ENCODE data around the gene RUFY4. TPM values are rescaled to one million over a fixed set of nuclear protein-coding genes. Genes with fewer than 3 reads are reported as not detected.

The RUFY4 gene
- total and polyA plus RNA-seq, 4 experiments from 2014 or later = 0.16 to 0.81 (median 0.30) TPM; not detected in 1

DNA sequence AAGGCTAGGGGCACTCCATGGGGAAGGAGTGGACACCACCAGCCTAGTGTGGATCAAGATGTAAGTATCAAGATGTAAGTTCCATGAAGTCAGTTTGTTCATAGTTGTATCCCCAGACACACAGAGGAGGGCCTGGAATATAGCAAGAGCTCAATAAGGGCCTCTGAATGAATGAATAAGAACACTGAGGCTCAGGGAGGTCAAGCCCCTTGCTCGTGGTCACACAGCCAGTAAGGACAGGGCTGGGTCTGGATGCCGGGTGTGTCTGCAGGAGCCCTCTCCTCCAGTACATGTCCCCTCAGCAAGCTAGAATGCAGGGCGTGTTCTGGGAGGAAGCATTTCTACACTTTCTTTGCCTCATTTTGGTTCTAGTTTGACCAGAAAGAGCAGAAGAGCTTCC lies 2.9 kb downstream of the RUFY4 start:
- Histone ChIP-seq H3K9me3 (ENCODE audit: control insufficient read depth in 1 of 2, low read length in 2 of 2) (no peaks in the 10 kb centered on the region), H3K27ac (ENCODE audit: low read depth, low read length) (no peak overlapping the region), H3K36me3 (ENCODE audit: insufficient read depth, low read length) (no peaks in the 10 kb centered on the region), H3K4me1 (ENCODE audit: insufficient read depth, low read length) (peaks cover 9% of the 10 kb centered on the region), H3K4me3 (ENCODE audit: low read length in 2 of 2) (no peak overlapping the region), H3K27me3 (ENCODE audit: insufficient read depth, low read length) (no peaks in the 10 kb centered on the region)
- H3K4me1 Mint-ChIP-seq = peaks cover 3 to 11% (median 7%) of the 10 kb centered on the region in 4 donors
- intact Hi-C loops (cut with micrococcal nuclease) = no loop called here
- ChIA-PET CTCF (ENCODE audit: partially characterized antibody) (interaction anchor here (1.2 to 1.6 kb wide), 2 partner anchors 281 to 286 kb away, joined by 3 read pairs; no protein-coding TSS in a partner anchor), POLR2A (ENCODE audit: partially characterized antibody) (no interaction called here)
- no peak overlapping the region for H3K4me3 Mint-ChIP-seq
- H3K9me3 Mint-ChIP-seq = no peaks in the 10 kb centered on the region
- H3K36me3 Mint-ChIP-seq = no peaks in the 10 kb centered on the region
- no peak for DNase-seq
- peaks cover 2 to 17% of the 10 kb centered on the region in 2 donors for H3K27me3 Mint-ChIP-seq
- H3K27ac Mint-ChIP-seq = no peak overlapping the region

- no peaks in the 10 kb centered on the region for H3K9me3 Mint-ChIP-seq
- DNase-seq = no peak
- H3K4me1 ChIP-seq (ENCODE audit: insufficient read depth, low read length) = peaks cover 9% of the 10 kb centered on the region
- H3K4me3 ChIP-seq (ENCODE audit: low read length in 2 of 2) = no peak overlapping the region
- H3K27ac ChIP-seq (ENCODE audit: low read depth, low read length) = no peak overlapping the region
- intact Hi-C loops (cut with micrococcal nuclease) = no loop called here
- peaks cover 3 to 11% (median 7%) of the 10 kb centered on the region in 4 donors for H3K4me1 Mint-ChIP-seq
- no peaks in the 10 kb centered on the region for H3K36me3 Mint-ChIP-seq
- no peaks in the 10 kb centered on the region for H3K36me3 ChIP-seq (ENCODE audit: insufficient read depth, low read length)
- peaks cover 1 to 13% of the 10 kb centered on the region in 2 donors for H3K27me3 Mint-ChIP-seq
- no peak overlapping the region for H3K27ac Mint-ChIP-seq
- no peaks in the 10 kb centered on the region for H3K27me3 ChIP-seq (ENCODE audit: insufficient read depth, low read length)
- no peaks in the 10 kb centered on the region for H3K9me3 ChIP-seq (ENCODE audit: control insufficient read depth in 1 of 2, low read length in 2 of 2)
- ChIA-PET POLR2A (ENCODE audit: partially characterized antibody) (no interaction called here), CTCF (ENCODE audit: partially characterized antibody) (interaction anchor here (1.2 kb wide), 1 partner anchor 287 kb away, joined by 3 read pairs; no protein-coding TSS in a partner anchor)
- no peak overlapping the region for H3K4me3 Mint-ChIP-seq
Measured at GRCh38 chr2:218072478-218073024, 3.5 kb downstream of the RUFY4 start.

GRCh38 chr2:218073185-218073584 lies 4.1 kb downstream of the RUFY4 start:
- Histone ChIP-seq H3K27ac (ENCODE audit: low read depth, low read length) (no peak overlapping the region), H3K9me3 (ENCODE audit: control insufficient read depth in 1 of 2, low read length in 2 of 2) (no peaks in the 10 kb centered on the region), H3K4me3 (ENCODE audit: low read length in 2 of 2) (no peak overlapping the region), H3K4me1 (ENCODE audit: insufficient read depth, low read length) (peaks cover 9% of the 10 kb centered on the region), H3K27me3 (ENCODE audit: insufficient read depth, low read length) (no peaks in the 10 kb centered on the region), H3K36me3 (ENCODE audit: insufficient read depth, low read length) (no peaks in the 10 kb centered on the region)
- POLR2A ChIA-PET (ENCODE audit: partially characterized antibody) = no interaction called here
- Mint-ChIP-seq H3K4me3 (no peak overlapping the region), H3K27me3 (peaks cover 0 to 10% of the 10 kb centered on the region in 2 donors), H3K27ac (no peak overlapping the region), H3K4me1 (peaks cover 3 to 11% (median 7%) of the 10 kb centered on the region in 4 donors), H3K36me3 (no peaks in the 10 kb centered on the region), H3K9me3 (no peaks in the 10 kb centered on the region)
- intact Hi-C loops (cut with micrococcal nuclease) = no loop called here
- CTCF ChIA-PET (ENCODE audit: partially characterized antibody) = interaction anchor here (1.9 kb wide), 1 partner anchor 10 kb away, joined by 10 read pairs; no protein-coding TSS in a partner anchor
- DNase-seq = no peak

DNA sequence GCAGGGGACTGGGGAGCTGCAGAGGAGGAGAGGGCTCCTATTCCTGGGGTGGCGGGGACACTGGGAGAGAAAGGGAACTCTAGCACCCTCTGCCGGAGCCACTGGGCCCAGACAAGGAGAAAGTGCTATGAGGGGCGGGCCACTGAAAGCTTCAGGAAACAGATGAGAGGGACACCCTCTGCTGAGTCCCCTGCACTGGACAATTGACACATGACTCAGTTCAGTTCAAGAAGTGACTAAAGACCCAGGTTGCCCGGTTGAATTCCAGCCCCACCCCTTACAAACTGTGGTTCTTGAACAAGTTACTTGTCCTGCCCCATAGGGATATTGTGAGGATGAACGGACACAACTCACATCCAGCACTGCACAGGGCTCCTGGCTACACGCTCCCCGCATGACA lies 5.0 kb downstream of the RUFY4 start:
- H3K27me3 ChIP-seq (ENCODE audit: insufficient read depth, low read length) = no peaks in the 10 kb centered on the region
- no peaks in the 10 kb centered on the region for H3K9me3 ChIP-seq (ENCODE audit: control insufficient read depth in 1 of 2, low read length in 2 of 2)
- H3K4me1 ChIP-seq (ENCODE audit: insufficient read depth, low read length) = peaks cover 5% of the 10 kb centered on the region
- H3K27me3 Mint-ChIP-seq = peaks cover 0 to 8% of the 10 kb centered on the region in 2 donors
- H3K27ac ChIP-seq (ENCODE audit: low read depth, low read length) = no peak overlapping the region
- ChIA-PET POLR2A (ENCODE audit: partially characterized antibody) (no interaction called here), CTCF (ENCODE audit: partially characterized antibody) (interaction anchor here (1.9 kb wide), 1 partner anchor 10 kb away, joined by 10 read pairs; no protein-coding TSS in a partner anchor)
- peak overlapping the region in 1 of 7 donors; percentile 62 for H3K27ac Mint-ChIP-seq
- no peaks in the 10 kb centered on the region for H3K36me3 ChIP-seq (ENCODE audit: insufficient read depth, low read length)
- no peaks in the 10 kb centered on the region for H3K9me3 Mint-ChIP-seq
- intact Hi-C loops (cut with micrococcal nuclease) = no loop called here
- DNase-seq = no peak
- H3K4me1 Mint-ChIP-seq = peaks cover 0 to 4% (median 2%) of the 10 kb centered on the region in 4 donors
- H3K4me3 ChIP-seq (ENCODE audit: low read length in 2 of 2) = no peak overlapping the region
- H3K4me3 Mint-ChIP-seq = no peak overlapping the region
- no peaks in the 10 kb centered on the region for H3K36me3 Mint-ChIP-seq

GRCh38 chr2:218075975-218076811 lies 7.1 kb downstream of the RUFY4 start:
- Mint-ChIP-seq H3K36me3 (no peaks in the 10 kb centered on the region), H3K4me3 (no peak overlapping the region), H3K27ac (no peak overlapping the region), H3K4me1 (no peaks in the 10 kb centered on the region), H3K9me3 (no peaks in the 10 kb centered on the region), H3K27me3 (peaks cover 0 to 8% of the 10 kb centered on the region in 2 donors)
- no peak for DNase-seq
- intact Hi-C loops (cut with micrococcal nuclease) = no loop called here
- H3K9me3 ChIP-seq (ENCODE audit: control insufficient read depth in 1 of 2, low read length in 2 of 2) = no peaks in the 10 kb centered on the region
- no peaks in the 10 kb centered on the region for H3K27me3 ChIP-seq (ENCODE audit: insufficient read depth, low read length)
- no peak overlapping the region for H3K4me3 ChIP-seq (ENCODE audit: low read length in 2 of 2)
- H3K4me1 ChIP-seq (ENCODE audit: insufficient read depth, low read length) = peaks cover 5% of the 10 kb centered on the region
- ChIA-PET POLR2A (ENCODE audit: partially characterized antibody) (no interaction called here), CTCF (ENCODE audit: partially characterized antibody) (no interaction called here)
- H3K36me3 ChIP-seq (ENCODE audit: insufficient read depth, low read length) = no peaks in the 10 kb centered on the region
- H3K27ac ChIP-seq (ENCODE audit: low read depth, low read length) = no peak overlapping the region

DNA sequence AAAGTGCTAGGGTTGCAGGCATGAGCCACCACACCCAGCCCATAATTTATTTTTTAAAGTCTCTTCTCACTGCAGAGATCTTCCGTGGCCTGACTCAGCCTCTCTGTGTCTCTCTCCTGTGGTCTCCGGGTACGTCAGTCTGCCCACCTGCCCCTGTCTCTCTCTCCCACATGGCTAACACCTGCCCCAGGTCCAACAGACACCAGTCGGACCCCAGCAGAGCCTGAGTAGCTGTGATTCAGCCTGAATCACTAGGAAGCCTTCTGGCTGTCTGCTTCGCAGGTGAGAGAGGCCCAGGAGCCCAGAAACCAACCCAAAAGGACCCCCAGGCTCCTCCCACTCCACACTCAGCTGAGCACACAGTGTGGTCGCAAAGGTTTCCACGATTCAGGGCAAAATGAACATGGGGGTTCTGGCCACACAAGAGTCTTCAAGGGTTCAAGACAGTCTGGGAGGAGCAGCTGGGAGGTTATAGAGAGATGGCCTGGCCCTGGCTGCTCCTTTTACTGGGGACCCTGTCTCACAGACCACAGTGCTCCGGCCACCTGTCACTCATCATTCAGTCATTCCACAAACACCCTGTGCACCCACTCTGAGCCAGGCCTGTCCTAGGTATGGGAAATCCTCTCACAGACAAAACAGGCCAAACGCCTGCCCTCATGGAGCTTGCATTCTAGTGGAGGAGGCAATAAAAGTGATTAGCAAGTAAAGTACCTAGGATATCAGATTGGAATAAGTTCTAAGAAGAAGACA lies 8.6 kb downstream of the RUFY4 start:
- POLR2A ChIA-PET (ENCODE audit: partially characterized antibody) = no interaction called here
- H3K9me3 Mint-ChIP-seq = peaks cover 0 to 2% (median 0%) of the 10 kb centered on the region in 8 donors
- H3K4me3 Mint-ChIP-seq = no peak overlapping the region
- Histone ChIP-seq H3K4me1 (ENCODE audit: insufficient read depth, low read length) (peaks cover 5% of the 10 kb centered on the region), H3K4me3 (ENCODE audit: low read length in 2 of 2) (no peak overlapping the region), H3K36me3 (ENCODE audit: insufficient read depth, low read length) (no peaks in the 10 kb centered on the region), H3K27me3 (ENCODE audit: insufficient read depth, low read length) (no peaks in the 10 kb centered on the region), H3K27ac (ENCODE audit: low read depth, low read length) (no peak overlapping the region), H3K9me3 (ENCODE audit: control insufficient read depth in 1 of 2, low read length in 2 of 2) (no peaks in the 10 kb centered on the region)
- H3K27me3 Mint-ChIP-seq = peaks cover 3 to 10% of the 10 kb centered on the region in 2 donors
- CTCF ChIA-PET (ENCODE audit: partially characterized antibody) = interaction anchor here (2.2 kb wide), 1 partner anchor 8 kb away, joined by 11 read pairs; the partner anchor contains the start of gene RUFY4
- no peak overlapping the region for H3K27ac Mint-ChIP-seq
- no peaks in the 10 kb centered on the region for H3K4me1 Mint-ChIP-seq
- no peak for DNase-seq
- no peaks in the 10 kb centered on the region for H3K36me3 Mint-ChIP-seq
- intact Hi-C loops (cut with micrococcal nuclease) = no loop called here
